ENCODE measurements around the gene STK39. TPM values are rescaled to one million over a fixed set of nuclear protein-coding genes. Genes with fewer than 3 reads are reported as not detected.

The STK39 gene
- total RNA-seq, 2 experiments from 2014 or later, result 17.7 to 41.1 TPM

DNA sequence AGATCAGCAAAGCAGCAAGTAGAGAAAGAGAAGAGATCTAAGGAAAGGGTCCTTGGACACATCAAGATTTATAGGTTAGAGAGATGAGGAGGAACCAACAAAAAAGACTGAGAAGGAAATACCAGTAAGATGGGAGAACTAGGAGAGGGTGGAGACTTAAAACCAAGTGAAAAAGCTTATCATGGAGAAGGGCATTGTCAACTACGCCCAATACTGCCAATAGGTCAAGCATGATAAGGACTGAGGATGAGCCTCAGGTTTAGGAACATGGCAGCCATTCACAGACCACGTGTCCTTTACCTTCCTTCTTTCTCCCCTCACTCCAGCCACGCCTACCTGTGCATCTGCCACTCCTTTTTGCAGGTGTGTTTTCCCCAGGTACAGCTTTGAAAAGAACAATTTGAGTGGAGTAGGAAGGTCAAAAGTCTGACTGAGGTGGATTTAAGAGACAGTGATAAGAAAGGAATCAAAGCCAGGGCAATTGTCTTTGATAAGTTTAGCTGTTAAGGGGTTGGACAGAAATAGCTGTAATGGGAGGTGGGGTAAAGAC lies 238.7 kb downstream of the STK39 start:
- H3K9me3 ChIP-seq (ENCODE audit: low read length), result no peaks in the 10 kb centered on the region
- H4K20me1 ChIP-seq (ENCODE audit: insufficient read depth, low read length), result no peaks in the 10 kb centered on the region
- no peaks in the 10 kb centered on the region for H3K79me2 ChIP-seq (ENCODE audit: insufficient read depth, low read depth, low read length)
- H3K36me3 ChIP-seq (ENCODE audit: insufficient read depth, low read length), result 0 out of 2 replicates have a peak, but pooled peaks cover 7% of the 10 kb centered on the region
- no peaks in the 10 kb centered on the region for H3K9me2 ChIP-seq (ENCODE audit: insufficient read depth, low read length)
- H3K4me2 ChIP-seq (ENCODE audit: low read length), result no peak overlapping the region
- no peak for TF ChIP-seq EZH2phosphoT487 (IDR thresholded peaks at IDR 0.05; ENCODE audit: borderline replicate concordance, low read depth, low read length)
- TF ChIP-seq, protein P1, sequence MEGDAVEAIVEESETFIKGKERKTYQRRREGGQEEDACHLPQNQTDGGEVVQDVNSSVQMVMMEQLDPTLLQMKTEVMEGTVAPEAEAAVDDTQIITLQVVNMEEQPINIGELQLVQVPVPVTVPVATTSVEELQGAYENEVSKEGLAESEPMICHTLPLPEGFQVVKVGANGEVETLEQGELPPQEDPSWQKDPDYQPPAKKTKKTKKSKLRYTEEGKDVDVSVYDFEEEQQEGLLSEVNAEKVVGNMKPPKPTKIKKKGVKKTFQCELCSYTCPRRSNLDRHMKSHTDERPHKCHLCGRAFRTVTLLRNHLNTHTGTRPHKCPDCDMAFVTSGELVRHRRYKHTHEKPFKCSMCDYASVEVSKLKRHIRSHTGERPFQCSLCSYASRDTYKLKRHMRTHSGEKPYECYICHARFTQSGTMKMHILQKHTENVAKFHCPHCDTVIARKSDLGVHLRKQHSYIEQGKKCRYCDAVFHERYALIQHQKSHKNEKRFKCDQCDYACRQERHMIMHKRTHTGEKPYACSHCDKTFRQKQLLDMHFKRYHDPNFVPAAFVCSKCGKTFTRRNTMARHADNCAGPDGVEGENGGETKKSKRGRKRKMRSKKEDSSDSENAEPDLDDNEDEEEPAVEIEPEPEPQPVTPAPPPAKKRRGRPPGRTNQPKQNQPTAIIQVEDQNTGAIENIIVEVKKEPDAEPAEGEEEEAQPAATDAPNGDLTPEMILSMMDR (conservative IDR thresholded peaks at IDR 0.05; ENCODE audit: low read length), result no peak
- H3K27ac ChIP-seq (ENCODE audit: low read depth, low read length, poor library complexity, severe bottlenecking), result no peak overlapping the region
- DNase-seq (ENCODE audit: low spot score), result no peak
- no peak overlapping the region for H2AFZ ChIP-seq (ENCODE audit: low read length)
- no peaks in the 10 kb centered on the region for H3K4me1 ChIP-seq (ENCODE audit: insufficient read depth, low read length, poor library complexity, severe bottlenecking)
- POLR2A ChIA-PET, result interaction anchor here (0.5 to 1.2 kb wide), 2 partner anchors 13 to 69 kb away, joined by 3 to 4 read pairs; no protein-coding TSS in a partner anchor
- intact Hi-C loops (cut with micrococcal nuclease; ENCODE audit: unreplicated experiment), result no loop called here
- H3K4me3 ChIP-seq (ENCODE audit: low read depth, low read length, poor library complexity, severe bottlenecking), result no peak overlapping the region
- CTCF ChIA-PET (ENCODE audit: unreplicated experiment), result no interaction called here
- no TSS peak for BruUV-seq (replicated peaks)

DNA sequence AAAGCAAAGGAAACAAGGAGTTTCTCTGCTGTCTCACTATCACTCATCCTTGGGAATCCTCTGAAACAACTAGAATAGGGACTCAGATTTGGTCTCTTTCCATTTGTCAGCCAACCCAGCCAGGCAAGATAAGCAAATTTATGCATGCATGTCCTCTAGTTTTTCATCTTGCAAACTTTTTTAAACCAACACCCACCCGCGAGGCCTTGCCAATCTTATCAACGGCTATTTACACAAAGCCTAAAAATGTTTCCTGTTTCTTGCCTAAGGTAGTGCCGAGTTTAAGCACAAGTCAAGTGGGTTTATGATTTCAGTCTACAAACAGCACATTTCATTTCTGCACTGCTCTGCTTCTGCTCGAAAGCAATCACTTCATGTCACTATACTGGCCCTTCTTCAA lies 240.9 kb downstream of the STK39 start:
- Histone ChIP-seq H3K27ac (ENCODE audit: low read depth, low read length, poor library complexity, severe bottlenecking) (no peak overlapping the region), H3K9me2 (ENCODE audit: insufficient read depth, low read length) (no peaks in the 10 kb centered on the region), H3K9me3 (ENCODE audit: low read length) (no peaks in the 10 kb centered on the region), H3K79me2 (ENCODE audit: insufficient read depth, low read depth, low read length) (no peaks in the 10 kb centered on the region), H3K4me1 (ENCODE audit: insufficient read depth, low read length, poor library complexity, severe bottlenecking) (no peaks in the 10 kb centered on the region), H3K4me2 (ENCODE audit: low read length) (no peak overlapping the region), H2AFZ (ENCODE audit: low read length) (no peak overlapping the region), H4K20me1 (ENCODE audit: insufficient read depth, low read length) (no peaks in the 10 kb centered on the region), H3K36me3 (ENCODE audit: insufficient read depth, low read length) (0 out of 2 replicates have a peak, but pooled peaks cover 3% of the 10 kb centered on the region), H3K4me3 (ENCODE audit: low read depth, low read length, poor library complexity, severe bottlenecking) (no peak overlapping the region)
- ChIA-PET CTCF (ENCODE audit: unreplicated experiment) (no interaction called here), POLR2A (interaction anchor here (0.5 to 1.6 kb wide), 3 partner anchors 9 to 29 kb away, joined by 4 to 8 read pairs (median 6); no protein-coding TSS in a partner anchor)
- no peak for DNase-seq (ENCODE audit: low spot score)
- no peak for TF ChIP-seq EZH2phosphoT487 (IDR thresholded peaks at IDR 0.05; ENCODE audit: borderline replicate concordance, low read depth, low read length)
- TF ChIP-seq, protein P1 (conservative IDR thresholded peaks at IDR 0.05; ENCODE audit: low read length), result no peak
- intact Hi-C loops (cut with micrococcal nuclease; ENCODE audit: unreplicated experiment), result no loop called here
- no TSS peak for BruUV-seq (replicated peaks)

DNA sequence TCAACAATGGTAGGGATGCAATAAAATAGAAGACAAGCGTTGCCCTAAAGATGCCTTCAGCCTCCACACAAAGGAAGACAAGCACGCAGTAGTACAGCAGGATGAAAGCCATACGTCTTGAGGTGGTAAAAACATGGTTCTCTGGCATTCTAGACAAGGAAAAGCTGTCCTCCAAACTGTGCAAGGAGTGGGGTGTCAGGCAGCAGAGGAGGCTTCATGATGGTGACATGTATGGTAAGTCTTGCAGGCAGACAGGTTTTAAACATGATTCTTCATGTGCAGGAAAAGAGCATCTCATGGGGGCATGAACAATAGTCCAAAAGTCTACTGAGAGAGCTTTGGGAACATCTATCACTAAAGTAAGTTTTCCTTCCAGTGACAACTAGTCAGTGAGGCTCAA lies 241.8 kb downstream of the STK39 start:
- H3K79me2 ChIP-seq (ENCODE audit: insufficient read depth, low read depth, low read length), result no peaks in the 10 kb centered on the region
- H3K4me3 ChIP-seq (ENCODE audit: low read depth, low read length, poor library complexity, severe bottlenecking), result no peak overlapping the region
- DNase-seq (ENCODE audit: low spot score), result no peak
- H3K27ac ChIP-seq (ENCODE audit: low read depth, low read length, poor library complexity, severe bottlenecking), result no peak overlapping the region
- BruUV-seq (replicated peaks), result no TSS peak
- 0 out of 2 replicates have a peak, but pooled peaks cover 3% of the 10 kb centered on the region for H3K36me3 ChIP-seq (ENCODE audit: insufficient read depth, low read length)
- ChIA-PET POLR2A (interaction anchor here (0.6 to 1.6 kb wide), 3 partner anchors 8 to 1206 kb away, joined by 3 to 6 read pairs (median 3); no protein-coding TSS in a partner anchor), CTCF (ENCODE audit: unreplicated experiment) (no interaction called here)
- H3K9me2 ChIP-seq (ENCODE audit: insufficient read depth, low read length), result no peaks in the 10 kb centered on the region
- no peak overlapping the region for H2AFZ ChIP-seq (ENCODE audit: low read length)
- H4K20me1 ChIP-seq (ENCODE audit: insufficient read depth, low read length), result no peaks in the 10 kb centered on the region
- H3K4me1 ChIP-seq (ENCODE audit: insufficient read depth, low read length, poor library complexity, severe bottlenecking), result no peaks in the 10 kb centered on the region
- intact Hi-C loops (cut with micrococcal nuclease; ENCODE audit: unreplicated experiment), result no loop called here
- no peaks in the 10 kb centered on the region for H3K9me3 ChIP-seq (ENCODE audit: low read length)
- H3K4me2 ChIP-seq (ENCODE audit: low read length), result no peak overlapping the region
- TF ChIP-seq, protein P1 (conservative IDR thresholded peaks at IDR 0.05; ENCODE audit: low read length), result no peak
- TF ChIP-seq EZH2phosphoT487 (IDR thresholded peaks at IDR 0.05; ENCODE audit: borderline replicate concordance, low read depth, low read length), result no peak
